Endothelial cell of umbilical vein (primary cell): ENCODE measurements around the gene LUC7L. TPM values are rescaled to one million over a fixed set of nuclear protein-coding genes. Genes with fewer than 3 reads are reported as not detected.

Source experiments
- BruUV-seq: library from RNA; stranded (reverse); fragments of 400-500 nt; replicated peaks from 2 replicates; lab custom pipeline; 2021; lab: Mats Ljungman, UMichigan
- CTCF ChIA-PET: fragments of 300-600, 350-600 bp; sonication (Branson Sonifier 250); formaldehyde crosslinking; loops from one replicate; lab custom pipeline; 2021; ENCODE audit warnings: antibody characterized with exemption, inconsistent platforms; lab: Charles Lee
- POLR2A ChIA-PET: fragments of 300-600, 350-600 bp; sonication (Branson Sonifier 250); formaldehyde crosslinking; loops from one replicate; lab custom pipeline; 2021; ENCODE audit warnings: antibody characterized with exemption, inconsistent platforms; lab: Charles Lee
- DNase-seq: peaks from one replicate; pipeline ENCODE4 v3.0.0-alpha.2; 2011; ENCODE audit warnings: low read depth, low spot score
- FAIRE-seq: peaks from 2 replicates; lab custom pipeline; 2011; peaks lifted over from hg19 to GRCh38; lab: Jason Lieb, UNC
- H2AFZ ChIP-seq: 2 replicates; pipeline ENCODE4 v1.6.0; 2012; ENCODE audit warnings: low read depth, low read length, control low read depth, inconsistent platforms
- H3K27ac ChIP-seq: 2 replicates; pipeline ENCODE4 v1.5.1; 2011; ENCODE audit warnings: low read depth, mild to moderate bottlenecking, control low read depth, low read length, moderate library complexity; ENCODE audit not compliant: insufficient read depth
- H3K27me3 ChIP-seq, 2 experiments: 2 replicates each; pipeline versions ENCODE4 v1.6.0 to v1.6.1; 2011; ENCODE audit warnings: low read length in 2 of 2, mixed read lengths in 1 of 2; ENCODE audit not compliant: control insufficient read depth in 2 of 2, insufficient read depth in 2 of 2
- H3K36me3 ChIP-seq, 2 experiments: 2 replicates in 1 of 2; 3 replicates in 1 of 2; pipeline ENCODE4 v1.5.1; 2011; ENCODE audit warnings: low read length in 2 of 2, mild to moderate bottlenecking in 1 of 2, moderate library complexity in 1 of 2; ENCODE audit not compliant: control insufficient read depth in 2 of 2, insufficient read depth in 2 of 2; ENCODE audit errors: extremely low read depth in 1 of 2
- H3K4me1 ChIP-seq: 3 replicates; pipeline ENCODE4 v1.5.1; 2011; ENCODE audit warnings: mild to moderate bottlenecking, low read length; ENCODE audit not compliant: control insufficient read depth, insufficient read depth; ENCODE audit errors: extremely low read depth
- H3K4me2 ChIP-seq: 2 replicates; pipeline ENCODE4 v1.6.1; 2011; ENCODE audit warnings: low read length, control low read depth, mixed read lengths; ENCODE audit not compliant: insufficient read depth
- H3K4me3 ChIP-seq, 3 experiments: fragments of 200-600 bp in 1 of 3; sonication (generic), shearing (Covaris generic) in 1 of 3; replicated peaks in 1 of 3; 2 replicates each; pipeline ENCODE4 v1.5.1; 2011 to 2016; ENCODE audit warnings: control low read depth in 3 of 3, low read length in 3 of 3, mild to moderate bottlenecking in 2 of 3, inconsistent platforms in 1 of 3, low read depth in 1 of 3, moderate library complexity in 1 of 3; ENCODE audit not compliant: insufficient read depth in 1 of 3
- H3K79me2 ChIP-seq: 2 replicates; pipeline ENCODE4 v1.6.0; 2012; ENCODE audit warnings: low read length, inconsistent platforms; ENCODE audit not compliant: control insufficient read depth, insufficient read depth
- H3K9ac ChIP-seq: replicated peaks from 2 replicates; pipeline ENCODE3; 2011; ENCODE audit warnings: low read length, control low read depth; ENCODE audit not compliant: insufficient read depth; ENCODE audit errors: extremely low read depth
- H3K9me1 ChIP-seq: replicated peaks from 3 replicates; pipeline ENCODE4 v1.6.0; 2011; ENCODE audit warnings: mild to moderate bottlenecking, low read length; ENCODE audit not compliant: control insufficient read depth, insufficient read depth; ENCODE audit errors: extremely low read depth
- H3K9me3 ChIP-seq: replicated peaks from 2 replicates; pipeline ENCODE4 v1.5.1; 2012; ENCODE audit warnings: low read length, inconsistent platforms; ENCODE audit not compliant: control insufficient read depth, insufficient read depth
- H4K20me1 ChIP-seq: replicated peaks from 2 replicates; pipeline ENCODE3; 2011; ENCODE audit warnings: mild to moderate bottlenecking, low read length; ENCODE audit not compliant: control insufficient read depth, insufficient read depth; ENCODE audit errors: extremely low read depth
- CTCF ChIP-seq, 2 donors: IDR thresholded peaks; 1 replicate in 1 of 2; 2 replicates in 1 of 2; pipeline ENCODE4 v1.5.1; 2011; ENCODE audit warnings: low read length in 2 of 2, mild to moderate bottlenecking in 2 of 2, moderate library complexity in 2 of 2, control low read depth in 1 of 2, inconsistent platforms in 1 of 2, low read depth in 1 of 2; ENCODE audit not compliant: insufficient read depth in 1 of 2; ENCODE audit errors: extremely low read depth in 1 of 2
- EZH2 ChIP-seq: IDR thresholded peaks from 2 replicates; pipeline ENCODE4 v1.6.1; 2012; ENCODE audit warnings: borderline replicate concordance, low read depth, mild to moderate bottlenecking, moderate library complexity, low read length, inconsistent platforms; ENCODE audit not compliant: severe bottlenecking
- FOS ChIP-seq: IDR thresholded peaks from 2 replicates; pipeline ENCODE4 v1.6.1; 2011; ENCODE audit warnings: mild to moderate bottlenecking, low read length, moderate library complexity, borderline replicate concordance; ENCODE audit not compliant: insufficient read depth
- GATA2 ChIP-seq: IDR thresholded peaks from 2 replicates; pipeline ENCODE4 v1.7.0; 2011; ENCODE audit warnings: low read depth, mild to moderate bottlenecking, moderate library complexity, mixed read lengths, low read length; ENCODE audit not compliant: insufficient read length, insufficient read depth
- JUN ChIP-seq: IDR thresholded peaks from 2 replicates; pipeline ENCODE4 v1.6.1; 2011; ENCODE audit warnings: borderline replicate concordance, low read depth; ENCODE audit not compliant: insufficient read length, insufficient read depth
- MYC ChIP-seq: IDR thresholded peaks from one replicate; pipeline ENCODE4 v1.6.1; 2011; ENCODE audit warnings: mild to moderate bottlenecking, low read depth, low read length
- POLR2A ChIP-seq: IDR thresholded peaks from 2 replicates; pipeline ENCODE4 v1.6.1; 2012; ENCODE audit warnings: low read depth, mild to moderate bottlenecking, control low read depth, low read length
- POLR2AphosphoS5 ChIP-seq: IDR thresholded peaks from 2 replicates; pipeline ENCODE4 v1.6.1; 2012; ENCODE audit warnings: low read depth, mild to moderate bottlenecking, control low read depth, low read length, moderate library complexity; ENCODE audit not compliant: insufficient read depth
- dilution Hi-C: fragments of 300-500 bp; cut with MboI; formaldehyde crosslinking; loops from one replicate; pipeline ENCODE4 v1.15.0; 2019; ENCODE audit warnings: low sequenced_read_pairs; ENCODE audit not compliant: extremely low pct_ligation_motif_present
- intact Hi-C: fragments of 100-400 bp; cut with micrococcal nuclease; formaldehyde crosslinking; loops from one replicate; pipeline ENCODE4 v1.10.0; 2022
- polyA plus RNA-seq, 4 experiments: library from polyadenylated mRNA; depleted of rRNA in 3 of 4; stranded (reverse) in 3 of 4; unstranded in 1 of 4; fragments of >200 nt; gene quantifications; 2 replicates each; pipeline versions ENCODE4 v1.2.1 to v1.2.3, GENCODE V29; 2011 to 2012; ENCODE audit warnings: missing spikeins in 1 of 4
- total RNA-seq: library from RNA; stranded (reverse); gene quantifications from 2 replicates; pipeline ENCODE4 v1.2.3, GENCODE V29; 2021
- TF ChIP-seq, protein P1 (sequence below): IDR thresholded peaks from 2 replicates; pipeline ENCODE4 v1.6.1; 2011; ENCODE audit not compliant: insufficient read depth, insufficient read length

Gene LUC7L
- total and polyA plus RNA-seq, 2 donors (not counting 3 experiments of a cell fraction or from before 2014, with no cell fraction given): 75.4 to 94.7 TPM

DNA sequence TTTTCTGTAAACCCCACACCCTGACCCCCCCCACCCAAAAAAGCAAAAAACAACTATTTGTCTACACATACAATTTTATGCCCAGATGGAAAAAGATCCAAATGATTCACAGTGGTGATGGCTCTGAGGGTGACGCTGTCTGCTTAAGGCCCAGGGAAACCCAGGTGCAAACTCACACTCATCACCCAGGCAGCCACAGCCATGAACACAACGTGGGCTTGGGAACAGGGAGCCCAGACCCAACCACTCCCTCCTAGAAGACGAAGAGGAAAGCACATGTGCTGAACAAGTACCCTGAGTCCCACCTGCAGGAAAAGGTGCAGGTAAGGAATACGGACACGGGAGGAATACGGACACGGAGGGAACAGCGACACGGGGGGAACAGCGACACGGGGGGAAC lies 43.6 kb downstream of the LUC7L start:
- H3K27ac ChIP-seq: no peak overlapping the region
- peaks cover 12 to 24% of the 10 kb centered on the region in 2 experiments for H3K36me3 ChIP-seq
- no peak overlapping the region for H2AFZ ChIP-seq
- peaks cover 5% of the 10 kb centered on the region for H3K4me1 ChIP-seq
- no peaks in the 10 kb centered on the region for H3K9me3 ChIP-seq
- no peak overlapping the region for H3K9ac ChIP-seq
- no peak overlapping the region for H3K4me3 ChIP-seq
- H3K9me1 ChIP-seq: no peaks in the 10 kb centered on the region
- TF ChIP-seq CTCF (IDR thresholded peaks at IDR 0.05; ENCODE audit: extremely low read depth in 1 of 2, insufficient read depth in 1 of 2, low read depth in 1 of 2, low read length in 2 of 2): no peak
- TF ChIP-seq JUN: no peak
- TF ChIP-seq POLR2A: no peak
- no peak for TF ChIP-seq FOS
- TF ChIP-seq, protein P1, sequence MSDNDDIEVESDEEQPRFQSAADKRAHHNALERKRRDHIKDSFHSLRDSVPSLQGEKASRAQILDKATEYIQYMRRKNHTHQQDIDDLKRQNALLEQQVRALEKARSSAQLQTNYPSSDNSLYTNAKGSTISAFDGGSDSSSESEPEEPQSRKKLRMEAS: no peak
- POLR2A ChIA-PET: no interaction called here
- no peak for FAIRE-seq
- H3K79me2 ChIP-seq: no peaks in the 10 kb centered on the region
- no peak for DNase-seq
- CTCF ChIA-PET: no interaction called here
- dilution Hi-C loops: no loop called here
- H3K27me3 ChIP-seq: no peaks in the 10 kb centered on the region
- no peaks in the 10 kb centered on the region for H4K20me1 ChIP-seq
- BruUV-seq: no TSS peak
- intact Hi-C loops: no loop called here
- H3K4me2 ChIP-seq: no peak overlapping the region

DNA sequence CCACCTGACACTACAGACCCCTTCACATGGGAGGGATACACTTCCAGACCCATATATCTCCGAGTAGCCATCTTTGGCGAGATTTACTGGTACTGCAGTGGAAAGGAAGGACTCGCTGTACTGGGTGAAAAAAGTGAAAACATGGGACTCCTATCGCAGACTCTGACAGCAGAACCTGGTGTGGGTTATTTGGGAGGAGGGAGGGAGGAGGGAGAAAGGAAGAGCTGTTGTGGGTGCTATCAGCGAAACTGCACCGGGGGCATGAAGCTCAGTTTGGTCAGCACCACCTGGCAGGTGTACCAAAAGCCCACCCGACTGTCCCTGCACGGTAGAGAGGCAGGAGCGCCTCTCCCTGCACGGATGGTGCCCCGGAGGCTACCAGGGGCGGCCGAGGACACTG lies 44.0 kb downstream of the LUC7L start:
- Histone ChIP-seq H4K20me1 (no peaks in the 10 kb centered on the region), H3K27ac (no peak overlapping the region), H3K4me1 (peaks cover 5% of the 10 kb centered on the region), H3K9me1 (no peaks in the 10 kb centered on the region), H3K4me3 (no peak overlapping the region), H3K36me3 (peaks cover 12 to 21% of the 10 kb centered on the region in 2 experiments), H3K4me2 (no peak overlapping the region), H3K9me3 (no peaks in the 10 kb centered on the region), H3K9ac (no peak overlapping the region), H3K79me2 (no peaks in the 10 kb centered on the region), H2AFZ (no peak overlapping the region), H3K27me3 (no peaks in the 10 kb centered on the region)
- no peak for FAIRE-seq
- DNase-seq: no peak
- dilution Hi-C loops: no loop called here
- ChIA-PET POLR2A (interaction anchor here (0.6 kb wide), 1 partner anchor 152 kb away, joined by 8 read pairs; no protein-coding TSS in a partner anchor), CTCF (interaction anchor here (1.7 kb wide), 1 partner anchor 78 kb away, joined by 4 read pairs; no protein-coding TSS in a partner anchor)
- intact Hi-C loops: no loop called here
- TF ChIP-seq CTCF (IDR thresholded peaks at IDR 0.05; ENCODE audit: extremely low read depth in 1 of 2, insufficient read depth in 1 of 2, low read depth in 1 of 2, low read length in 2 of 2) (no peak), POLR2AphosphoS5 (no peak), POLR2A (no peak), JUN (no peak), MYC (no peak), EZH2 (no peak), GATA2 (no peak), FOS (no peak)
- TF ChIP-seq, protein P1: no peak
- BruUV-seq: no TSS peak
